ENCODE measurements around the gene FAM76B. TPM values are rescaled to one million over a fixed set of nuclear protein-coding genes. Genes with fewer than 3 reads are reported as not detected.

Gene FAM76B
- total RNA-seq, 8 experiments from 2014 or later = 14.4 to 53.4 (median 30.5) TPM

DNA sequence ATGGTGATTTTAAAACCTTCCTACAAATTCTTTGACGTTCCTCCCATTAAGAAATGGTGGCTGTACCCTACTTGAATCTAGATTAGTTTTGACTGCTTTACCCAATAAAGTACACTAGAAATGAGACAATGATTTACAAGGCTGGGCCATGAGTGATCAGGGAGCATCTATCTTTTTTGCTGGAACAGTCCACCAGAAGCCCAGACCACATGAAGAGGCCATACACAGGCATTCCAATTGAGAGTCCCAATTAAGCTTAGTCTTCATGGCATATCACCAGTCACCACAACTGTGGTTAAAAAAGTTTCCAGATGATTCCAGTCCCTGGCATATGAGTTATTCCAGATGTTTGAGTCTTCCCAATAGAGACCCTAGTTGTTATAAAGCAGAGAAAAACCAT lies 39.5 kb downstream of the FAM76B start:
- H3K27ac ChIP-seq = no peak overlapping the region
- no peak overlapping the region for H3K4me3 ChIP-seq
- no peak for ATAC-seq (replicated peaks in 6 of 8)
- 33 to 75% (median 54%) methylated on average over 1 of the region's 1 CpG; no CpG with 5 or more reads in 2 of the 10 experiments for WGBS, 10 experiments
- peaks cover 0 to 5% of the 10 kb centered on the region in 2 donors for H3K4me1 ChIP-seq (replicated peaks in 1 of 2)
- in situ Hi-C loops (cut with MboI; ENCODE audit: low pct_unique_long_range_greater_than_20kb in 2 of 9, low sequenced_read_pairs in 9 of 9, unreplicated experiment in 9 of 9) = loop anchor here in 5 of 9 experiments (25.0 kb wide), 4 partner anchors 588 to 1113 kb away; partner anchors contain the start of genes SRSF8 (in 2 of the 5), CWC15 (in 1 of the 5) and KDM4D (in 1 of the 5)

DNA sequence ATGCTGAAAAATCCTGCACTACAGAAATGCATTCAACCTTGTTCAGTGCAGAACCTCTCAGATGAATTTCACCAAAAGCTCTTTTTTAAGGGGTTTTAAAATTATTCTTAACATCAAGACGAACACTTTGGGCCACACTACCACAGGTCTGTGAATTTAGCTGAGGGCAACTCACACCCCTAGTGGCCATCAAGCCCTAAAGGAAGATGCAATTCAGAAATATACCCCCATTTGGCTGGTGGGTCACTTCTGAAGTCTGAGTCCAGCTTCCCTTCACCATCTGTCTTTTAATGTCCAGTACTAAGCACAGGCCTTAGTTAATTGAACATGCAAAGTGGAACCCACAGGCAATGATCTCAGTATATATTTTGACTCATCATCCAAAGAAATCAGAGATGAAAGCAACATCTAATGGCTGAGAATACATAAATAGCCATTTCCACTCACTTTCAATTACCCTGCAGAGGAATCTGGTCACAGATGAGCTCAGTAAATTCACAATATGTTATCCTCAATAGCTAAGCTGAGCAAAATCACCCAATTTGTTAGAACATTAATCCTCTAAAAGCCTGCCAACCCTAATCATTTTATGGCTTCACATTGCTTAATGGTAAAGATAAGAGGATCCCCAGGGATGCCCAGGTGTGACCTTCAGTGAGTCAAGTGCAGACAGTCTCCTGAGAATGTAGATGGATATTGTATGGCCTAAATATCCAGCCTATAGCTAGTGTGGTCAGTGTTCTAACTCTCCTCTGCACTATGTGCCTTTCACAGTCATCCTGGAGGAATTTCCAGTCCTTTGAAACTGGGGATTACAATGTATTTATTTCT lies 50.3 kb downstream of the FAM76B start:
- ATAC-seq (replicated peaks in 6 of 8) = peak in 5 of 8 experiments; percentile 87 to 95 (median 92)
- Histone ChIP-seq H3K4me3 (no peak overlapping the region), H3K27ac (no peak overlapping the region), H3K4me1 (replicated peaks in 1 of 2) (peaks cover under 1 to 21% of the 10 kb centered on the region in 2 donors)
- in situ Hi-C loops (cut with MboI; ENCODE audit: low pct_unique_long_range_greater_than_20kb in 2 of 9, low sequenced_read_pairs in 9 of 9, unreplicated experiment in 9 of 9) = no loop called here
- 33 to 80% (median 40%) methylated on average over 1 of the region's 1 CpG; no CpG with 5 or more reads in 4 of the 10 experiments for WGBS, 10 experiments

DNA sequence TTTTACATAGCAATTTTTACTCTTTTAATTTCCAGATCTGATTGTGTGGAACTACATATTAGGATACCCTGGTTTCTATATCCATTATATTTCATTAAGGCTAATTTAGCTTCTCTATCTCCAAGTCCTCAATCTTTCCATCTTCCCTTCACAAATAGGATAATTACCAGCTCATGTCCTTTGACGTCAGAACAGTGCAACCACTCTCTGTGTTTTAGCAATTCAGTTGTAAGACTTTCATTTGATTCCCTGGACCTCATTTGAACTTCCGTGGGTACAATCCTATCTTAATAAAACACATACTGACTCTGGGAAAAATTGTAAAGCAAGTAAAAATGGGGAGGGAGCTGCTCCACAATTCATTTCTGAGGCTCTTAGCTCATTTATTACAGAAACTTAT lies 52.8 kb downstream of the FAM76B start:
- no peak overlapping the region for H3K27ac ChIP-seq
- H3K4me3 ChIP-seq = no peak overlapping the region
- 10 to 96% (median 79%) methylated on average over 1 to 2 of the region's 2 CpGs for WGBS, 10 experiments
- no peak for ATAC-seq (replicated peaks in 6 of 8)
- in situ Hi-C loops (cut with MboI; ENCODE audit: low pct_unique_long_range_greater_than_20kb in 2 of 9, low sequenced_read_pairs in 9 of 9, unreplicated experiment in 9 of 9) = no loop called here
- H3K4me1 ChIP-seq (replicated peaks in 1 of 2) = peaks cover 5 to 21% of the 10 kb centered on the region in 2 donors

DNA sequence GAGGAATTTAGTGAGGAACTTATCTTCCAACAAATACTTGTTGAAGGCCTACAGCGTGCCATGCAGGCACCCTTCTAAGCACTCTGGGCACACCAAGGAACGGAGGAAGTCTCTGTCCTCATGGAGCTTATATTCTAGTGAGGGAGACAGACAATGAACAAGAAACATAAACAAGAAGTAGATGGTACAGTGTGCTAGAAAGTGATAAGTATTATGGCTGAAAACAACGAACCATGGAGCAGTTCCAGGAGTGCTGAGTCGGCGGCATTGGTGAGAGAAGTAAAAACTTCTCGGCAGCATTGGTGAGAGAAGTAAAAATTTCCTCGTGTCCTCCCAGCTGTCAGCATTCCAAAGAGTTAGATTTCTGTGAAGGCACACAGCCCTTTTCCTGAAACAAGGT lies 53.2 kb downstream of the FAM76B start:
- ATAC-seq (replicated peaks in 6 of 8) = no peak
- H3K27ac ChIP-seq = no peak overlapping the region
- no peak overlapping the region for H3K4me3 ChIP-seq
- peaks cover 5 to 21% of the 10 kb centered on the region in 2 donors for H3K4me1 ChIP-seq (replicated peaks in 1 of 2)
- 0 to 73% (median 50%) methylated on average over 2 to 7 of the region's 7 CpGs; no CpG with 5 or more reads in 1 of the 10 experiments for WGBS, 10 experiments
- in situ Hi-C loops (cut with MboI; ENCODE audit: low pct_unique_long_range_greater_than_20kb in 2 of 9, low sequenced_read_pairs in 9 of 9, unreplicated experiment in 9 of 9) = no loop called here

- H3K27ac ChIP-seq = no peak overlapping the region
- WGBS, 10 experiments = 42 to 100% (median 73%) methylated on average over 1 to 4 of the region's 4 CpGs
- H3K4me3 ChIP-seq = no peak overlapping the region
- peaks cover 5 to 10% of the 10 kb centered on the region in 2 donors for H3K4me1 ChIP-seq (replicated peaks in 1 of 2)
- peak in 2 of 8 experiments; percentile 36 to 76 for ATAC-seq (replicated peaks in 6 of 8)
- in situ Hi-C loops (cut with MboI; ENCODE audit: low pct_unique_long_range_greater_than_20kb in 2 of 9, low sequenced_read_pairs in 9 of 9, unreplicated experiment in 9 of 9) = no loop called here
Measured at GRCh38 chr11:95734009-95734572, 55.5 kb downstream of the FAM76B start.

- 70 to 88% (median 83%) methylated on average over 1 to 2 of the region's 2 CpGs; no CpG with 5 or more reads in 5 of the 10 experiments for WGBS, 10 experiments
- in situ Hi-C loops (cut with MboI; ENCODE audit: low pct_unique_long_range_greater_than_20kb in 2 of 9, low sequenced_read_pairs in 9 of 9, unreplicated experiment in 9 of 9) = no loop called here
- peaks cover 0 to 5% of the 10 kb centered on the region in 2 donors for H3K4me1 ChIP-seq (replicated peaks in 1 of 2)
Measured at GRCh38 chr11:95732930-95733602, 56.5 kb downstream of the FAM76B start.

GRCh38 chr11:95729462-95729861 lies 60.1 kb downstream of the FAM76B start:
- H3K27ac ChIP-seq = no peak overlapping the region
- peaks cover 0 to 5% of the 10 kb centered on the region in 2 donors for H3K4me1 ChIP-seq (replicated peaks in 1 of 2)
- no peak overlapping the region for H3K4me3 ChIP-seq
- in situ Hi-C loops (cut with MboI; ENCODE audit: low pct_unique_long_range_greater_than_20kb in 2 of 9, low sequenced_read_pairs in 9 of 9, unreplicated experiment in 9 of 9) = no loop called here
- WGBS, 10 experiments = 33 to 100% (median 86%) methylated on average over 1 to 6 of the region's 6 CpGs
- no peak for ATAC-seq (replicated peaks in 6 of 8)

More at GRCh38 chr11:95732930-95733602, 56.5 kb downstream of the FAM76B start:
- no peak for ATAC-seq (replicated peaks in 6 of 8)
- Histone ChIP-seq H3K4me3 (no peak overlapping the region), H3K27ac (no peak overlapping the region)

GRCh38 chr11:95728790-95729189 lies 60.8 kb downstream of the FAM76B start:
- Histone ChIP-seq H3K27ac (no peak overlapping the region), H3K4me1 (replicated peaks in 1 of 2) (no peaks in the 10 kb centered on the region), H3K4me3 (no peak overlapping the region)
- no peak for ATAC-seq (replicated peaks in 6 of 8)
- WGBS, 10 experiments = 79 to 100% (median 98%) methylated on average over 1 to 2 of the region's 2 CpGs
- in situ Hi-C loops (cut with MboI; ENCODE audit: low pct_unique_long_range_greater_than_20kb in 2 of 9, low sequenced_read_pairs in 9 of 9, unreplicated experiment in 9 of 9) = no loop called here

GRCh38 chr11:95728094-95728493 lies 61.5 kb downstream of the FAM76B start:
- Histone ChIP-seq H3K4me1 (replicated peaks in 1 of 2) (no peaks in the 10 kb centered on the region), H3K27ac (no peak overlapping the region), H3K4me3 (no peak overlapping the region)
- in situ Hi-C loops (cut with MboI; ENCODE audit: low pct_unique_long_range_greater_than_20kb in 2 of 9, low sequenced_read_pairs in 9 of 9, unreplicated experiment in 9 of 9) = no loop called here
- ATAC-seq (replicated peaks in 6 of 8) = no peak

DNA sequence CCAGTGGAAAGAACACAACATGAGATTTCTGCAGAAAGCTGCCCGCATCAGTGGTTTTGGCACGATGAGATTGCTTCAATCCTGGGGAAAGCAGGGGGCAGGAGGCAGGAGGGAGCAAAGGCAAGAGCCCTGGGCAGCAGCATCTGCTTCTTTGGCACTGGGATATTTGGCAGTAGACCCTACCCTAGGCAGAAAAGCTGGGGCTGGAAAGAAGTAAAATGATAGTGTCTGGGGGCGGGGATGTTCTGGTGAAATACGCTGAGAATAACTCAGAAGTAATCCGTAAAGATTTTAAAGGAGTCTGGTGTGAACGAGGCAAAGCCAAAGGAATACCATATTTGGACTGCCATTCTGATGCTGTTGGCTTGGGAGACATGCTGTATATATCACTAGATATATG lies 62.0 kb downstream of the FAM76B start:
- H3K4me1 ChIP-seq (replicated peaks in 1 of 2) = no peaks in the 10 kb centered on the region
- WGBS, 10 experiments = 56 to 100% (median 89%) methylated on average over 1 to 6 of the region's 6 CpGs
- ATAC-seq (replicated peaks in 6 of 8) = no peak
- H3K27ac ChIP-seq = no peak overlapping the region
- no peak overlapping the region for H3K4me3 ChIP-seq
- in situ Hi-C loops (cut with MboI; ENCODE audit: low pct_unique_long_range_greater_than_20kb in 2 of 9, low sequenced_read_pairs in 9 of 9, unreplicated experiment in 9 of 9) = no loop called here

DNA sequence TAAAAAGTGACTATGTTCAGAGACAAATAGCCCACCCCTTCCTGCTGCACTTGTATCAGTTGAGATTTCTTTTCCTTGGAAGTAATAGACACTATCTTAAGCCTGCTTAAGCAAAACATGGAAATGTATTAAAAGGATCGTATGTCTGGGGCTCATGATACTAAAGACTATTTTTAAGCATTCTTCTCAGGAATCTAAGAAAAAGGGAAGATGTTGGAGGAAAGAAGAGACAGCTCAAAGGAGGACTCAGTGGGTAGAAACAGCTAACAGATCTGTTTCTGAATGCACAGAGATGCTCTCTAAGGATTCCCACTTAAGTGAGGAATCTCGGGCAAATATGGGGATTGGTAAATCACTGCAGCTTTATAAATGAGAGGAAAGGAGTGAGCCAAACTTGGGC lies 62.5 kb downstream of the FAM76B start:
- ATAC-seq (replicated peaks in 6 of 8) = no peak
- Histone ChIP-seq H3K27ac (no peak overlapping the region), H3K4me3 (no peak overlapping the region), H3K4me1 (replicated peaks in 1 of 2) (no peaks in the 10 kb centered on the region)
- 43 to 100% (median 84%) methylated on average over 1 to 2 of the region's 2 CpGs; no CpG with 5 or more reads in 2 of the 10 experiments for whole genome bisulfite sequencing, 10 experiments
- in situ Hi-C loops (cut with MboI; ENCODE audit: low pct_unique_long_range_greater_than_20kb in 2 of 9, low sequenced_read_pairs in 9 of 9, unreplicated experiment in 9 of 9) = no loop called here

GRCh38 chr11:95725196-95725595 lies 64.4 kb downstream of the FAM76B start:
- ATAC-seq (replicated peaks in 6 of 8) = no peak
- Histone ChIP-seq H3K4me3 (no peak overlapping the region), H3K4me1 (replicated peaks in 1 of 2) (no peaks in the 10 kb centered on the region), H3K27ac (no peak overlapping the region)
- 0 to 80% (median 50%) methylated on average over 1 of the region's 1 CpG; no CpG with 5 or more reads in 1 of the 10 experiments for WGBS, 10 experiments
- in situ Hi-C loops (cut with MboI; ENCODE audit: low pct_unique_long_range_greater_than_20kb in 2 of 9, low sequenced_read_pairs in 9 of 9, unreplicated experiment in 9 of 9) = no loop called here

GRCh38 chr11:95723361-95723942 lies 66.1 kb downstream of the FAM76B start:
- ATAC-seq (replicated peaks in 6 of 8) = no peak
- 20 to 100% (median 90%) methylated on average over 1 to 3 of the region's 3 CpGs; no CpG with 5 or more reads in 3 of the 10 experiments for WGBS, 10 experiments
- Histone ChIP-seq H3K27ac (no peak overlapping the region), H3K4me3 (no peak overlapping the region), H3K4me1 (replicated peaks in 1 of 2) (no peaks in the 10 kb centered on the region)
- in situ Hi-C loops (cut with MboI; ENCODE audit: low pct_unique_long_range_greater_than_20kb in 2 of 9, low sequenced_read_pairs in 9 of 9, unreplicated experiment in 9 of 9) = no loop called here
